Stimulated activated CD8-positive, alpha-beta memory T cell treated with anti-CD3 and anti-CD28 coated beads, Interleukin-4, amount 100 ng/mL, for 48 hours (primary cell): ENCODE measurements around the gene AHRR.

Source experiments
- DNase-seq: peaks from one replicate; pipeline ENCODE4 v3.0.0-alpha.2; 2020

AHRR gene

DNA sequence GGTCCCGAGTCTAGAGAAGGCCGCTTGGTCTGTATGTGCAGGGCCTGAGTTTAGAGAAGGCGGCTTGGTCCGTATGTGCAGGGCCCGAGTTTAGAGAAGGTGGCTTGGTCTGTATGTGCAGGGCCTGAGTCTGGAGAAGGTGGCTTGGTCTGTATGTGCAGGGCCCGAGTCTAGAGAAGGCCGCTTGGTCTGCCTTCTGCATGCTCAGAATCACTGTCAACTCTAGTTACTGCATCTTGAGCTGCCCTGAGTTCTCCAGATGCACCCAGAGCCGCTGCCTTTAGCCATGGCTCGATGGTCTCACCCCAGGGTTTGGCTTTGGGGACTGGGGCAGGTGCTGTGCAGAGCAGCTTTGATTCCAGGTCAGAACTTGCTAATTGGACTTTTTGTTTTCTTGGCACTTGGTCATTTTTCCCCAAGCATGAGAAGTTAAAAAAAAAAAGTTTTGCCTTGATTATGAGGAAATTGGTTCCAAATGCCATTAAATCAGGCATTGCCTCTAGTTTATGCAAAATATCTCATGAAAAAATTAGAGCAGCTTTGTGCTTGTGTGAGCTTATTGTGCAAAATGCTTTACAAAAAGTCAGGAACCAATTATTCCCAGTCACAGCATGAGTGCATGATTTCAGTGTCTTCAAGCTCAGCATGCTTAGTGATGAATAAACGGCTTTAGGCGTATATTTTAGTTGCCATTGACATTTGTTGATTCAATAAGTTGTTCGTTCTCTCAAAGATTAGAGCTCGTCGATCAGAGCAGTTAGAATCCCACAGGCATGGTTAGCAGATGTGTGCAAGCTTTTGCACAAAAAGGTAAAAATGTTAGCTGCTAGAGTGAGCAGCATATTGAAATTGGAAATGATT lies 96.0 kb downstream of the AHRR start:
- no peak for DNase-seq

DNA sequence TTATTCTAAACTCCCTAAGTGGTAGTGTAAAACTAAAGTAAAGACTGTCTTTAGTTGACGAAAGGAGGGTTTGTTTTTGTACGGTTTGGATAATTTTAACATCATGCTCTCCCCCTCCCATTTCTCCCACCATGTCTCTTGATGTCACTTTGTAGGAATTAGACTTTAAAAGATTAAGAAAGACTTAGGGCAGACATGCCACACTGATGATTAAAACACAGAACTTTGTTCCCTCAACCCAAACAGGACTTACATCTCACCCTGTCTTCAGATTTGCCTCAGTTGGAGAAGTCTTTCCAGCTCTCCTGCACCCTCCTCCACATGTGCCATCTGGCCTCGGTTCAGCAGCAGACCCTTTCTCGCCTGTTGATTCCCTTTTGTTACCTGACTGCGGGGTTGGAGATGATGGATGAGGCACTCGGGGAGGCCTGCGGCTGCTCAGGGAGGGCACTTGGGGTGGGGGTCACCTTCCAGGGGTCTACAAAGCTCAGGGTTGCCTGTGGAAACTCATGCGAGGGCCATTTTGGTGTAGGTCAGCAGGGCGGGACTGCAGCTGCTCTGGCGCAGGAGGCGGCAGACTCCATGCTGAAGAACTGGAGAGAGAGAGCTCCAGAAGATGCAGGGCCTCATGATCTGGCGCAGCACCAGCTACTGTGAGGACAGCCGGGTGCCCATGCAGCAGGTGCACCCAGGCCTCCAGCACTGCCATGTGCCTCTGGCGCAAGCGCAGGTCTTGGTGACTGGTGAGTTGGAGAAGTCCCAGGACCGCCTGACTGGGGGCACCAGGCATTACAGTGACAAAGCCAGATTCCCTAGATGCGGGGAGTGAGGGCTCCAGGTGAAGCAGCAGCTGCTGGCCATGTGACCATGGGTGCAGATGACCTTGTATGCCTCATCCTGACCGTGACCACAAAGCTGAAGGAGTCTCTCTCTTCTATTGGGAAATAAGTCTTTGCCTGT lies 96.9 kb downstream of the AHRR start:
- DNase-seq, result no peak

DNA sequence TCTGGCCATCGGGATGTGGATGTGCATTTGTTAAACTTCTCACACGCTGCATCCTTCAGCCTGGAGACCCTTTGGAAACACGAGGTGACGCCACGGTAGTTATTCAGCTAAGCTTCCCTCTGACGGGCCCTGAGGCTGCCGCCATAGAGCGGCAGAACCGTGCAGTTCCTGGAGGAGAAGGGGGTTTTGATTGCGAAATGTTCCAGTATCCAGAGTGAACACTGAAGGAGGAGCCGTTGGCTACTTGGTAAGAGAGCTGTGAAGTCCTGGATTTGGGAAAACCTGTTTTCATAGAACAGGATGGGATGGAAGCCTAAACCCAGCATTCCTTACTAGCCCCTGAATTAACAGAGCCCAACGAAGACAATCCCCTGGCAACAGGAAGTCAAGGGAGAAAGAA lies 98.5 kb downstream of the AHRR start:
- no peak for DNase-seq

DNA sequence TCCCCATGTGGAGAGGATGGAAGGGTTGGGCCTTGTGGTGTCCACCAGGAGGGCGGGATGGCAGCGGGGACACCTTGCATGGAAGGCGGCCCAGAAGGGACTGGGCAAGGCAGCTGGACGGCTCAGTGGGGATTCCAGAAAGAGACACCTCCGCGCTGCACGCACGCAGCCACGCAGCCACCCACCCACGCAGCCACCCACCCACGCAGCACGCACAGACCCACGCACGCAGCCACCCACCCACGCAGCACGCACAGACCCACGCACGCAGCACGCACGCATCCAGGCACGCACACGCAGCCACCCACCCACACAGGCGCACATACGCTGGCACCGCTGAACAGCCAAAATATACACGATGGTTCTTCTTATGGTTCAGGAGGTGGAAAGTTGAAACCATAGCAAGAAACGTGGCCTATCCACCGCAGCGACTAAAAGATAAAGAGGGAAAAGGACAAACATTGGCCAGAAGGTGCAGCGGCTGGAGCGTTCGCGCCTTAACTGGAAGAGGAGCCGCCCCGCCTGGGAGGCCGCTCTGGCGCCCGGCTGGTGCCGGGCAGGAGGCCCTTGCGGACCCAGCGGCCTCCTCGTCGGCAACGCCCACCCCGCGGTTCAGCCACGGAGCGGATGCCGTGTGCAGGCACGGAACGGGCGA lies 99.2 kb downstream of the AHRR start:
- DNase-seq, result no peak

DNA sequence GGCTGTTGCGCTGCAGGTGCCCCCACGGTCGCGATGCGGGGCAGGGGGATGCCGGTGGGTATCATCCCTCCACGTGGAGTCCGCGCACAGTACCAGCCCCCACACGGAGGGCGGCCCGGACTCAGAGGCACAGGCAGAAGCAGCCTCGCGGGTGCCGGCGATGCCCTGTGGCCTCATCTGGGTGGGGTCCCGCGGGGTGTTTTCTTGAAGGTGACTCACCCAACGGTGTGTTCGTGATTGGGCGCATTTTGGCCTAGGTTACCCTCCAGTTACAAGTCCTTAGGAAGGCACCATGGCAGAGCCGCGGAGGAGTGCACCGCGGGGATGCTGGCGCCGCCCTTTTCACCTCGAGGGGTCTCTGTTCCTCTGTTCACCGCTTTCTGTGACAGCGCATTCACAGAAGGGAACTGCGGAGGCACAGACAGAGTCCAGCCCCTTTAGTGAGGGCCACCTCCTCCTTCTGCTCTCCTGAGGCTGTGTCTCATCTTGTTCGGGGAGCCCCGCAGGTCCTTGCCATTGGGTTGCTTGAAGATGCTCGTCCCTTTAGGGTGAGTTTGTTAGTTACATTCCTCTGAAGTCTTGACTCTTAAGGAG lies 99.9 kb downstream of the AHRR start:
- no peak for DNase-seq

DNA sequence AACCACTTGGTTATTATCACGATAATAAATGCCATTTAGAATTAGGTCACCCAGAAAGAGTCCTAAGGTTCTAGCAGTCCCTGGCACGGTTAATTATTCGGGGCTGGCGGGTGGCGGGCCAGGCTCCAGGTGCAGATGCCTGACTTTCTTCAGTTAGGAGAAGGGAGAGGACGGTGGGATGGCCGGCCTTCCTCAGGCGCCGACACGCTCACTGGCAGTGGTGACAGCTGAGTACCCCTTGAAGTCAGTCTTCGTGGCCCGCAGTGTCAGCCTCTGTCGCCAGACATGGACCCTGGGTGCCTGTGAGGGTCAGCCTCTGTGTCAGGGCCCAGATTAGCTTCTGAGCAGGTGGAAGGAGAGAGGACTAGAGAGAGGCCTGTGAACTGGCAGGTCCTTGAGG lies 100.4 kb downstream of the AHRR start:
- no peak for DNase-seq

DNA sequence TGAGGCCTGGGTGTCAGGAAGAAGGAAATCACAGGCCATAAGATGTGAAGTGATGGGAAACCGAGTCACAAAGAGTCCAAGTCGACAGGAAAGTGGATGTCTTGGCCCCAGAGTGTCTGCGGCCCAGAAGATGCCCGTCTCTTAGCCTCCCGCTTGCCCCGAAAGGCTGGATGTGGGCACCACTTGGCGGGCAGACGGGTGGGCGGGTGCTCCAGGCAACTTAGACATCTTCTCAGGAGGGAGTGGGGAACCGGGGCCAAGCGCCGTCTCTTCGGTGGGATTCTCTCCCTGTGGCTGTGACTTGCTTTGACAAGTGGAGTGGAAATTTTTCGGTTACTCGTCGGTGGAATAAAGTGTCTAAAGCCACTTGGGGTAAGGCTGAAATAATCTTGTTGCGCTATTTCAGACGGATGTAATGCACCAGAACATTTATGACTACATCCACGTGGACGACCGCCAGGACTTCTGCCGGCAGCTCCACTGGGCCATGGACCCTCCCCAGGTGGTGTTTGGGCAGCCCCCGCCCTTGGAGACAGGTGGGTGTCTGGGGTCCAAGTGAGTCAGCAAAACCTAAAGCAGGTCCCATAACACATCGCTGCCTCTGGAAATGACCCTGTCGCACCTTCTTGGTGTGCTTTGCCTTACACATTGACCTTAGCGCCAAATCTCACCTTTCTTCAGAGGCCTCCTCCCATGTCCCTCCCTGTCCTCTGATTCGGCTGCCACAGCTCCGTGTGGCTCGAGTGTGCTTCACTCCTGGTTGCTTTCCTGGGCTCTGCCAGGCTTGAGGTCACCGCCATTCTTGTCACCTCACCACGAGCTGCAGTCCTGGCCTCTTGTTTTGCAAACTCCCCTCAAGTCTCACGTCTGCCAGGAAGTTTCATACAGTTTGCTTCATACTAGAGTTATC lies 101.1 kb downstream of the AHRR start:
- no peak for DNase-seq

DNA sequence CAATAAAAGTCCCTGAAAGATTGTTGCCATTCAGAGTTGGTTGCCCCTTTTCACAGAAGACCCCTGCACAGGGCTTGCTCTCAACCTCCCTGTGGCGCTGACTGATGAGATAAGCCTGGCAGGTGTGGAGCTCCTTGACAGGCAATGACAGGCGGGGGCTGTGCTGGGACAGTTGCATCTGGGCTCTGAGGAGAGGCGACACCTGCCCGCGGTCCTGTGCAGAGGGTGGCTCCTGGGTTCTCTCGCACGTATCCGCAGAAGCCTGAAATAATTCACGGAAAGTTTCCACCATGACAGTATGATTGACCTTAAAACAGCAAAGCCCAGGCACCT lies 101.7 kb downstream of the AHRR start:
- no peak for DNase-seq

DNA sequence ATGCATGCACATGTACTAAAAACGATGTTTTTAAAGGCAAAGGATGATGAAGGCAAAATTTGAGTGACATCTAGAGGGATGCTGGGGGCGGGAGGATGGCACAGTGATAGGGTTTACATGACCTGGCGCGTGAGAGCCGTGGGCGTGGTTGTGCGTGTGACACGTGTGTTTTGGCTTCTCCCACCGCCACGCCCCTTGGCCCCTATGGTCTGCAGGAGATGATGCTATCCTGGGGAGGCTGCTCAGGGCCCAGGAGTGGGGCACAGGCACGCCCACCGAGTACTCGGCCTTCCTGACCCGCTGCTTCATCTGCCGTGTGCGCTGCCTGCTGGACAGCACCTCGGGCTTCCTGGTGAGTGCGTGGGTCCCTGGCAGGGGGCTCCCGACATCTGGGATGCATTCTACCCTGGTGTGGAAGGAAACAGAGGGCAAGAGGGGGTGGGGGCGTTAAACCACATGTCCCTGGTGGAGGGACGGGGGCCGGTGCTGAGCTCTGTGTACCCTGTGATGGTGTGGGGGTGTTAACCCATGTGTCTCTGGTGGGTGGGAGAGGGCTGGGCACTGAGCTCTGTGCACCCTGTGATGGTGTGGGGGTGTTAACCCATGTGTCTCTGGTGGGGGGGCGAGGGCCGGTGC lies 102.2 kb downstream of the AHRR start:
- DNase-seq, result no peak

DNA sequence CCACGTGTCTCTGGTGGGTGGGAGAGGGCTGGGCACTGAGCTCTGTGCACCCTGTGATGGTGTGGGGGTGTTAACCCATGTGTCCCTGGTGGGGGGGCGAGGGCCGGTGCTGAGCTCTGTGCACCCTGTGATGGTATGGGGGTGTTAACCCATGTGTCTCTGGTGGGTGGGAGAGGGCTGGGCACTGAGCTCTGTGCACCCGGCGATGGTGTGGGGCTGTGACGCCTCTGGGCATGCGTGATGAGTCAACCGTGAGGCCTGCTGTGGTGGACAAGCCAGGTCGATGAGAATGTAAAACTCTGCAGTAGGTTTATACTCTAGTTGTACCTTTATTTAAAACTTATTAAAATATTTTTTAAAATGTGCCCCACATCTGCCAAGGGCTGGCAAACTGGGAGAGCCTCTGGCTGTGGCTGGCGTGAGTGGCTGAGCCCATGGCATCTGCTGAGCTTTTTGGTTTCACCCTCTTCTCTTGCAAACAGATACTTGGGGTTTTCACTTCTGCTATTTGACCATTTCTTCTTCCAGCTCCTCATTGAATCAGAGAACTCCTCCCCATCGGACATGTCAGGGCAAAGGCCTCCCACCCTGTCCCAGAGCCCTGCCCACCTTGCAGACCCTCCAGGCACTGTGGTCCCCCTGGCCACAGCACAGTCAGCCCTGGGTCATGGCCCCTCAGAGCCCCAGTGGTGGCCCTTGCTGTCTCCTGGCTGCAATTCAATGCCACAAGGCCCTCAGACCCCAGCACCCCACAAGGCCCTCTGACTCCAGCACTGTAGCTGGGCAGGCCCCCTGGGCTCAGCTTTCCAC lies 103.0 kb downstream of the AHRR start:
- no peak for DNase-seq

DNA sequence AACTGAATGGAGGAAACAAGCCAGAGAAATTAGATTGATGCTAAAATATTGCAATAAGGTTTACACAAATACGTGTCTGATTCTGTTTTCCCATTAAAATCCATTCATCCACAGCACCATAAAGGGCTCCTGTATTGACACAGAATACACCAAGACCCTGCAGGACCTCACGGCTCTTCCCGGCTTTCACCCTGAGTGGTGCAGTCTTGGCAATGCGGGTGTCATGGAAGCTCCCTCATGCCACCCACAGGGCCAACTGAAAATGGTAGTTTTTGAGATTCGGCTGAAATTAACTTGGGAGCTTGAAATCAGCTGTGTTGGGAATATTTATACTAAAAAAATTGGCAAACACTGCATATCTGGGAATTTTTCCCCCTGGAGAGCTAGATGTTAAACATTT lies 104.2 kb downstream of the AHRR start:
- DNase-seq, result no peak

DNA sequence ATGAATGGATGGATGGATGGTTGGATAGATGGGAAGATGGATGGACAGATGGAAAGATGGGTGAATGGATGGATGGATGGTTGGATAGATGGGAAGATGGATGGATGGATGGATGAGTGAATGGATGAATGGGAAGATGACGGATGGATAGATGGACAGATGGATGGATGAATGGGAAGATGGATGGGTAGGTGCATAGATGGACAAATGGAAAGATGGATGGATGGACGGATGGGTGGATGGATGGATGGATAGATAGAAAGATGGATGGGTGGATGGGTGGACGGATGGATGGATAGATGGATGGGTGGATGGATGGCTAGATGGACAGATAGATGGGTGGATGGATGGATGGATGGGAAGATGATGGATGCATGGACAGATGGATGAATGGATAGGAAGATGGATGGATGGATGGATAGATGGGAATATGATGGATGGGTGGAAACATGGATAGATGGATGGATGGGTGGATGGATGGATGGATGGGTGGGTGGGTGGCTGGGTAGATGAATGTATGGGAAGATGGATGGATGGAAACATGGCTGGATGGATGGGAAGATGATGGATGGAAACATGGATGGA lies 105.0 kb downstream of the AHRR start:
- DNase-seq, result no peak

DNA sequence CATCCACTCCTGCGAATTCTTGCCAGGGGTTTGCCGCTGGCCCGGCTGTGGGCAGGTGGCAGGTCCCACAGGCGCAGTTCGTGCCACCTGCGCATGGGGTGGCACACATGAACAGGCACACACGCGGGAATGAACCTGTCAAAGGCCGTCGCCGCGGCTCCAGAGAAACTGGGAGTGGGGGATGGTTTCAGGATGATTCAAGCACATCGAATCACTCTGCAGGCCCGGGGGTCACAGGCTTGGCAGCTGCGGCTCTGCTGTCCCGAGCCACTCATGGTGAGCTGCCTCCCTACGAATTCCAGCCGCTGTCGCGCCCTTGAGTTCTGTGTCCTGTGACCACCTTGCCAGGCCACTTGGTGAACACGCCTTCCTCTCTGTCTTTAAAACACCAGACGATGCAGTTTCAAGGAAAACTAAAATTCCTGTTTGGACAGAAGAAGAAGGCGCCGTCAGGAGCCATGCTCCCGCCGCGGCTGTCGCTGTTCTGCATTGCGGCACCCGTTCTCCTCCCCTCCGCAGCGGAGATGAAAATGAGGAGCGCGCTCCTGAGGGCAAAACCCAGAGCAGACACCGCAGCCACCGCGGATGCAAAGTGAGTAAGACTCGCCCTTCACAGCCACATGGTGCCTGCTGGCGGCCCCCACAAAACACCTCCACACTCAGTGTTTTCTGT lies 106.0 kb downstream of the AHRR start:
- no peak for DNase-seq

DNA sequence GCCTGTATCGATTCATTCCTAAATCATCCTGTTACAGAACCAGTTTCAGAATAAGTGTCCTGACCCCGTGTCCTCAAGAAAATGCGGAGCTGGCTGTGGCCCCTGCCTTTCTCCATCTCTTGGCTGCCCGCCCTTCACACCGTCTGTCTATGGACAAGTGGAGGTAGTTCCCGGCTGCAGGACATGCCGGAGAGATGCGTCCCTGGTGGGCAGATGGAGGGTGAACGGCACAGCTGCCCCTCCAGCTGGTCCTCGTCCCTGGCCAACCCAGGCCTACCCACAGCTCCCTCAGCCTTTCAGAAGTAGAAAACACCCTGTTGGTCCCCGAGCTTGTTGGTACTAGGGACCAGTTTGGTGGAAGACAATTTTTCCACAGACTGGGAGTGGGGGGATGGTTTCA lies 106.7 kb downstream of the AHRR start:
- DNase-seq, result no peak

DNA sequence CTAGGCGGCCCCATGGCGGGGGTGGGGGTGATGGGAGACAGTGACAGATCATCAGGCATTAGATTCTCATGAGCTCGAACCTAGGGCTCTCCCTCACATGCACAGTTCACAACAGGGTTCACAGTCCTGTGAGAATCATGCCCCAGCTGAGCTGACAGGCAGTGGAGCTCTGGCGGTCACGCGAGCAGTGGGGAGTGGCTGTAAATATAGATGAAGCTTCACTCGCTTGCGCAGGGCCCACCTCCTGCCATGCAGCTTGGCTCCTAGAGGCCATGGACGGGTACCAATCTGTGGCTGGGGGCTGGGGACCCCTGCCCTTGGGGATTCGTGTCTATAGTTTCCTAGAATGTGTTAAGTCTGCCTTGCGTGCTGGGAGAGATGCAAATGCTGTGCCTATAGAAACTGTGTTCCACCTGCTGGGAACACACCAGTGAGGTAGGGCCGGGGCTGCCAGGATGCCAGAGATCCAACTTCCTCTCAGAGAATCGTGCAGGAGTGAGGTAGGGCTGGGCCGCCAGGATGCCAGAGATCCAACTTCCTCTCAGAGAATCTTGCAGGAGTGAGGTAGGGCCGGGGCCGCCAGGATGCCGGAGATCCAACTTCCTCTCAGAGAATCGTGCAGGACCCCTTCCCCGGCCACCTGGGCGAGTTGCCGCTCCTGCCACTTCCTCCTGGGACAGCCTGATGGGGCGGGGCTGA lies 107.4 kb downstream of the AHRR start:
- no peak for DNase-seq

DNA sequence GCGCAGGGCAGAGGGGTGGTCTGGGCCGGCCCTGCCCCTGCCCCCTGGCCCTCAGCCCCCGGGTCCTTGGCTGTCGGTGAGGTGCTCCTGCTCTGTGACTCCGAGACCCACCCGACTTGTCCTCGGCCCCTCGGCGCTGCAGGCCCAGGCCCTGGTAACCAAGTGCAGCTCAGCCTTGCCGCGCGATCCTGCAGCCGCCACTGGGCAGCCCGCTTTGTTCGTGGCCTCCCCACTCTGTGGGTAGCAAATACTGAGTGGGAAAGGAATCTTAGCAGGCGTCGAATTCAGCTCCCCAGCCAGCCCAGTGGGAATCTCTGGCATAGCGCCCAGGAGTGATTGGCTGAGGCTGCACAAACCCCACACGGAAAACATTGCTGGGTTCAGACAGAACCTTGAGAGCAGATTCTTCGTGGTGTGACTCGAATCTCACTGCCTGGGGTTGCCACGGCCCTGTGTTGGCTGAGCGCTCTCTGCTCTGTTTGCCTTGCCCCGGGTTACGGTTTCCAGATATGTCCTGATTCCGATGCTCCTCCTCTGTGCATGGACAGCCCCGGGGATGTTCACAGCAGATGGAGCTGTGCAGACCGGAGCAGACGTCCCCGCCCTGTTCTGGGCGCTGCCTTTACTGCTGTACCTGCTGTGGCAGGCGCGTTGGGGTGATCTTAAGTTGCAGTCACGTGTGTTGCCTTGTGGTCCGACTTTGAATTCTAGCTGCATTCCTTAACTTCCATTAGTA lies 108.1 kb downstream of the AHRR start:
- DNase-seq, result no peak

DNA sequence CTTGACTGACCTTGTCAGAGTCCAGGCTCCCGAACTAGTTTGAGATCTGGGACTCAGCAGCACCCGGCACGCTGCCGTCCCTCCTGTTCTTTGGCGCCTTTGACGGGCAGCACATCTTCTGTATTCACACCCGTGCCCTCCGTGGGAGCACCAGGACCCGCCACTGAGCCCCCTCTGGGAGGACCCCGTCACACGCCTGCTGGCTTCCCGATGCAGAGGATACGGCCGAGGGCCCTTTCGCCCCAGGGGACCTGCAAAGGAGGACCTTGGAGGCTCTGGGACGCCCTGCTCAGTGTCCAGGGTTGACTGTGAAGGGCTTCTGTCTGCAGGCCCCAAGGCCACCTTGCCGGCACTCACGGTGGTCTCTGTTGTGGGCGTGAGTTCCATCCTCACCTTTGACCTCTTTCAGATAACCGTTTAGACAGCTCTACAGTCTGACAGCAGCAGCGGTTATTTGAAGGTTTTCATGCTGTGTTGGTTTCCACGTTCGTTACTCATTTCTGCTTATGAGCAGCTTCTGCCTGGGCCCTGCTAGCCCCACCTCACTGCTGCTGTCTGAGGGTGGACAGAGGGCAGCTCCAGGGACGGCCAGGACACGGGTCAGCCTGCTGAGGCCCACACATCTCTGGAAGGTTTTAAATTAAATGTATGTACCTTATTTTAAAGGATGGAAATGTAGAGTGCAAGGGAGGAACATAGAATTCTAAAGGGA lies 108.9 kb downstream of the AHRR start:
- DNase-seq, result no peak
